ENCODE data around the gene RAB38.

RAB38 gene

DNA sequence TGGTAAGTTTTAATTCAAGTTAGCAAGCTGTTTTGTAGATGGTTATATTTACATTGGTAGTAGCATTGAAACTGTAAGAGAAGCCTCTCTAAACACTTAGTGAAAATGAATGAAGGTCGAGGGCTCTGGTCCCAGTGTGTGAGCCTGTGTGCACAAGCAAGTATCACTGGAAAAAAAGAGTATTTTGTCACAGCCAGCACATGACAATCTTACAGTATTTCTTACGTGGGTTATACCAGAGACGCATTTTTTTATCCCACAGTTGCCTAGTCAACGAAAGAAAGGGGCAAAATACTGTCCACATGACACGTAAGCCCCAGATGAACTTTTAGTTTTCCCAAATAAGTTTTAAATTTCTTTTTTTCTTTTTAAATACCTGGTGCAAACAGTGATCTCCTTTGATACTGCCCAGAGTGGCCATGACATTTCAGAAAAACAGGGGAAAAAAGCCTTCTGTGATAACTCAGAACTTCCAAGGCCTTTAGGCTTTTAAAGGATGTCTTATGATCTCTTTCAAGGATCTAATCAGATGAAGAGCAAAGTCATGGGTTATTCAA is 23.5 kb downstream of the RAB38 start:
- Histone ChIP-seq H3K36me3 (peaks cover 0 to 4% (median 0%) of the 10 kb centered on the region in 3 donors), H3K4me1 (no peaks in the 10 kb centered on the region), H3K9me3 (peaks cover 0 to 2% (median 0%) of the 10 kb centered on the region in 3 donors), H3K27me3 (no peaks in the 10 kb centered on the region), H3K4me3 (no peak overlapping the region), H3K27ac (no peak overlapping the region)
- DNase-seq: no peak
- intact Hi-C loops (cut with DNase I; ENCODE audit: low total_unique reads): no loop called here
- TF ChIP-seq, protein P1, sequence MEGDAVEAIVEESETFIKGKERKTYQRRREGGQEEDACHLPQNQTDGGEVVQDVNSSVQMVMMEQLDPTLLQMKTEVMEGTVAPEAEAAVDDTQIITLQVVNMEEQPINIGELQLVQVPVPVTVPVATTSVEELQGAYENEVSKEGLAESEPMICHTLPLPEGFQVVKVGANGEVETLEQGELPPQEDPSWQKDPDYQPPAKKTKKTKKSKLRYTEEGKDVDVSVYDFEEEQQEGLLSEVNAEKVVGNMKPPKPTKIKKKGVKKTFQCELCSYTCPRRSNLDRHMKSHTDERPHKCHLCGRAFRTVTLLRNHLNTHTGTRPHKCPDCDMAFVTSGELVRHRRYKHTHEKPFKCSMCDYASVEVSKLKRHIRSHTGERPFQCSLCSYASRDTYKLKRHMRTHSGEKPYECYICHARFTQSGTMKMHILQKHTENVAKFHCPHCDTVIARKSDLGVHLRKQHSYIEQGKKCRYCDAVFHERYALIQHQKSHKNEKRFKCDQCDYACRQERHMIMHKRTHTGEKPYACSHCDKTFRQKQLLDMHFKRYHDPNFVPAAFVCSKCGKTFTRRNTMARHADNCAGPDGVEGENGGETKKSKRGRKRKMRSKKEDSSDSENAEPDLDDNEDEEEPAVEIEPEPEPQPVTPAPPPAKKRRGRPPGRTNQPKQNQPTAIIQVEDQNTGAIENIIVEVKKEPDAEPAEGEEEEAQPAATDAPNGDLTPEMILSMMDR (IDR thresholded peaks at IDR 0.05): no peak

DNA sequence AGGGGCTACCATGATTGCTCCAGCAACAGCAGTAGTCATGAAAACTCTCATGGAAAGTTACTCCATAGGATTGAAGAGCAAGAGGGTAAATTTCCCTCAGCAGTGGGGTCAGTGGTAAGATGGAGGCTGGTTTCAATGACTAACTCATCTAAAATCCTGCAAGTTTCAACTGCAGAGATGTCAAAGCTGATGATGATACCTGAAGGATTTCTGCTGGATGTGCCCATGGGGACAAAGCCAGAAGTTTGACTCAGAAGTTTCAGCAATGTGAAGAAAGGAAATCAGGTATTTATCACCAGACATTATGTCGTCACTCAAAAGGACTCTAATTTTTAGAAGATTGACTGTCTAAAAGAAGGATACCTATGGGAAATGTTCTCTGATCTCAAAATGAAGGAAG is 29.1 kb downstream of the RAB38 start:
- Histone ChIP-seq H3K9me3 (no peaks in the 10 kb centered on the region), H3K27me3 (no peaks in the 10 kb centered on the region), H3K27ac (no peak overlapping the region), H3K36me3 (peaks cover 0 to 4% (median 0%) of the 10 kb centered on the region in 3 donors), H3K4me1 (no peaks in the 10 kb centered on the region), H3K4me3 (no peak overlapping the region)
- DNase-seq: no peak
- intact Hi-C loops (cut with DNase I; ENCODE audit: low total_unique reads): no loop called here
- TF ChIP-seq, protein P1 (IDR thresholded peaks at IDR 0.05): no peak

DNA sequence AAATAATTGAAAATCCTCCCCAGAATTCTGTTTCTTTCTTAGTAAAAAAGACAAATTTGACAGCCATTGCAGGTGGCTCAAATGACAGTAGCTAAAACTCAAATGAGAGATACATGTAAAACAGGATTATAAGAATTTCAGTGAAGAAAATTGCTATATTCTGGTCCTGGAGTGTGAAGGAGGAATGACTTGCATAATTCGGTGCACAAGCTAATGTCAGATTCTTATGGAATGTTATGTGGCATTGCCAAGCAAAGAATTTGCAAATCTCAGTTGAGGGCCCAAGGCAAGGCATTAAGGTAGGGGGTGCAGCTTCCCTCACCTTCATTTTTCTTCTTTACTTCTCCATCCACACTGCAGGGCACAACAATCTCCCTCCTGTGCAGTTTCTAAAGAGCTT is 35.4 kb downstream of the RAB38 start:
- no peak for DNase-seq
- Histone ChIP-seq H3K36me3 (no peaks in the 10 kb centered on the region), H3K4me1 (peaks cover 0 to 19% (median 9%) of the 10 kb centered on the region in 4 donors), H3K9me3 (no peaks in the 10 kb centered on the region), H3K27me3 (no peaks in the 10 kb centered on the region), H3K27ac (no peak overlapping the region), H3K4me3 (no peak overlapping the region)
- intact Hi-C loops (cut with DNase I; ENCODE audit: low total_unique reads): no loop called here
- TF ChIP-seq, protein P1 (IDR thresholded peaks at IDR 0.05): no peak

DNA sequence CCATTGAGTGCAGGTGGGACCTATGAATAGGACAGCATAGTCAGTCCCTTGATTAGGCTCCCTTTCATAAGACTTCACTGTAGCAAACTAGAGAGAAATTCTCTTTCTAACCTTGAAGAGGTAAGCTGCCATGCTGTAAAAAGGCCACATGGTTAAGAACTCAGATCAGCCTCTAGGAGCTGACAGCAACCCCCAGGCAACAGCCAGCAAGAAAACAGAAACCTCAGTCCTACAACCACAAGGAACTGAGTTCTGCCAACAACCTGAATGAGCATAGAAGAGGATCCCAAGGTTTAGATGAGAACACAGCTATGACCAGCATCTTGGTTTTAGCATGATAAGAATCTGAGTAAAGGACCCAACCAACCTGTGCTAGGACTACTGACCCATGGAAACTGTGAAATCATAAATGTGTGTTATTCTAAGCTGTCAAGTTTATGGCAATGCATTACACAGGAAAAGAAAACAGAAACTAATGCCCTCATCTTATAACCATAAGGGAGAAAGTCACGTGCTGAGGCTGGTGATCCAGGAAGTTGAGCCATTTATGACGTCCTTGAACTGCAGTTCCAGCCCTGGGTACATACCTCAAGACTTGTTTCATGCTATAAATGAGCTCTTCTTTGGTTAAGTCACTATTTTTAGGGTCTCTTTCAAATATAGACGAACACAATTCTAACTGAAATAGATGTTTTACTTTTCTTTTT is 43.3 kb downstream of the RAB38 start:
- Histone ChIP-seq H3K9me3 (no peaks in the 10 kb centered on the region), H3K27ac (no peak overlapping the region), H3K36me3 (no peaks in the 10 kb centered on the region), H3K4me3 (no peak overlapping the region), H3K27me3 (no peaks in the 10 kb centered on the region), H3K4me1 (no peaks in the 10 kb centered on the region)
- no peak for DNase-seq
- TF ChIP-seq, protein P1 (IDR thresholded peaks at IDR 0.05): no peak
- intact Hi-C loops (cut with DNase I; ENCODE audit: low total_unique reads): no loop called here

DNA sequence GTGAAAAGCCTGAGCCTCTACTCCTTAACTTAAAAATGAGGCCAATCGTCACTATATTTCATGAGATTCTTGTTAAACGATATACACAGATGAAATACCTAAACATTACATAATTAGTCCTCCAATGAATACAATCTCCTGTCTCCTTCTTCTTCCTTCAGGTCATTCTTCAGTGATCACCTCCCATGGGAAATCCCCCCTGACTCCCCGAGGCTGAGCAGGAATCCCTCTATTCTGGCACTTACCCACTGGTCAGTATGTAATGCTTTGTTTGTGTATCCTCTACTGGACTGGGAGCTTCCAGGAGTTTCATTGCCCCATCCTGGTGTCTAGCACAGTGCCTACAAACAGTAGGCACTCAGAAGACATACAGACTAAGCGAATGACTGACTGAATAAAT is 52.3 kb downstream of the RAB38 start:
- Histone ChIP-seq H3K27me3 (no peaks in the 10 kb centered on the region), H3K9me3 (no peaks in the 10 kb centered on the region), H3K36me3 (no peaks in the 10 kb centered on the region), H3K4me3 (no peak overlapping the region), H3K27ac (no peak overlapping the region), H3K4me1 (no peaks in the 10 kb centered on the region)
- DNase-seq: no peak
- intact Hi-C loops (cut with DNase I; ENCODE audit: low total_unique reads): no loop called here
- TF ChIP-seq, protein P1 (IDR thresholded peaks at IDR 0.05): no peak

All from tibial artery (tissue), 4 donors.